GM19372 (cell line): Measurements from ENCODE around the gene FAM156A.
"Not testable (repeated sequence)": the region's sequence is repeated elsewhere in the genome, so short reads cannot be mapped to it uniquely, and the experiment has no call there.

Experiments used
- ATAC-seq: cut with Tn5 transposase; IDR thresholded peaks from one replicate; pipeline ENCODE4 v1.9.1; 2021; ENCODE audit warnings: mild to moderate bottlenecking, low read depth, moderate library complexity; ENCODE audit not compliant: unreplicated experiment

Gene FAM156A, protein sequence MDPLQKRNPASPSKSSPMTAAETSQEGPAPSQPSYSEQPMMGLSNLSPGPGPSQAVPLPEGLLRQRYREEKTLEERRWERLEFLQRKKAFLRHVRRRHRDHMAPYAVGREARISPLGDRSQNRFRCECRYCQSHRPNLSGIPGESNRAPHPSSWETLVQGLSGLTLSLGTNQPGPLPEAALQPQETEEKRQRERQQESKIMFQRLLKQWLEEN

DNA sequence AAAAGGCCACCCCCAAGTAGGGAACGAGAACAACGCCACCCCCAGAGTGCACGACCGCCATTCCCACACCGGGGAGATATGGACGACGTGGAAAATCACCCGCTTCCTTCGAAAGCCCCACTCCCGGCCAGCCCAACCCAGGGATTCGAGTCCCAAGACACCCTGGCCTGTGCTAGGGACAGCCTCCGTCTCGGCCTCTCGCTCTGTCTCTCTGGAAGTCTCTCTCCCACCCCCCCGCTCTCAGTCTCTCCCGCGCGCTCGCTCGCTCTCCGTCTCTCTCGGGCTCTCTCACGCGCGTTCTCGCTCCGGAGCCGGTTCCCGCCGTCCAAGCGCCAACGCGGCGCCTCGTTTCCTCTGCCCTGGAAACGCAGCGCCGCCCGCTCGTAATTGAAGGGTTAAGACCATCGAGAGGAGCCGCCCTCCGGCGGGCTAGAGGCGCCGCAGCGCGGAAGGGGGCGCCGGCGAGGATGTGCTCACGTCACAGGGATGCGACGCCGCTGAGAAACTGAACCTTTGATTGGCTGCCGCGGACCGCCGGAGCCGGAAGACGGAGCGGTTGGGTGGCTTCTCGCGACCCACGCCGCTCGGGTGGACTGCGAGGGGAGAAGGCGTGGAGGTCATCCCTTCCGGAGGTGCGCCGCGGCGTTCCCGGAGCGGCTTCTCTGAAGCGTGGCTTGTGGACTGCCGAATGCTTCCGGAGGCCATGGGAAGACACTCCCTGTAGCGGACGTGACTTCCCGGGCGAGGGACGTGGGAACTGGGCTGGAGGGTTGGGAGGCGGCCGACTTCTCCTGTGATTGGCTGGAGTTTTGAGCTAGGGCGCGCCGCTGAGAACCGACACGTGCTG is at the start of gene FAM156A:
Gene FAM156A (minus strand): TSS at position 406 of the 847 bp plus-strand sequence. CDS start 9,930 bp downstream, outside the sequence.
- peak; percentile 88 for ATAC-seq

DNA sequence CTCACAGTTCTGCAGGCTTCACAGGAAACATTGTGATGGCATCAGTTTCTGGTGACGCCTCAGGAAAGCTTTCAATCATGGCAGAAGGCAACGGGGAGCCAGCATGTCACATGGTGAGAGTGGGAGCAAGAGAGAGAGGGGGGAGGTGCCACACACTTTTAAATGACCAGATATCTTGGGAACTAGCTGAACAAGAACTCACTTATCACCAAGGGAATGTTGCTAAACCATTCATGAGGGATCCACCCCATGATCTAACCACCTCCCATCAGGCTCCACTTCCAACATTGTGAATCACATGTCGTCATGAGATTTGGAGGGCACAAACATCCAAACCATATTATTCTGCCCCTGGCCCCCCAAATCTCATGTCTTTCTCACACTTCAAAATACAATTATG is 47.0 kb upstream of the FAM156A start:
- no peak for ATAC-seq

DNA sequence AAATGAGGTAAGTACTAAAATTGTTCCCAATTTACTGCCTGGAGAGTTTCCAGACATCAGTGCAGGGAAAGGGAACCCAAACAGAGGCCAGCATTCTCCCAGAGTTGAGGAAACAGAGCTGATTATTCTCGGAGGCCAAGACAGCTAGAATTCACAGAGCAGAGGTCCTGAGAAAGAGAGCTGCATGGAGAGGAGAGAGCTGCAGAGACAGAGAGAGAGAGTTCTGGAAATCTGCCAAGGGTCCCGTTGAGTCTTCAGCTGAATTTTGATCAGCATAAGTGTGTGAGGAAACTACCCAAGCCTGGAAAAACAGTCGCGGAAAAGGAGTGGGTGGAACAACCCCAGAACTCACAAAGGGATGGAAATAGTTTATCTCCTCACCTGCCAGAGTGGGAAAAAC is 46.5 kb upstream of the FAM156A start:
- ATAC-seq = no peak

DNA sequence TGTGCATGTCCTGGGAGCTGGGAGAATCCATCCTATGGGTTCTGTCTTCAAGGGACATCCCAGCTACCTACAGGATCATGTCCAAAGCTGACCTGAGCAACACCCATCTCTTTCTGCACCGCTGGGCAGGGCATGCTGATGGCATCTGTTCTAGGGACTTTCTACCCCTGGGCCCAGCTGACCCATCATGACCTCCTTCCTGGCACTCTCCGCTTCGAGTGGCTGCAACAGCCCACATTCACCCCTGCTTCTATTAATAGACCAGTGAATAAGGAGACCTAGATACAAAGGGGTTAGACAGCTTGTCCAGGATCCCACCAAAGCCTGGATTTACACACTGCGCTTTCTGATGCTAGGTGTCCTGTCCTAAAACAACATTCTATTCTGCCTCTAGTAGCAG is 45.7 kb upstream of the FAM156A start:
- ATAC-seq = no peak

DNA sequence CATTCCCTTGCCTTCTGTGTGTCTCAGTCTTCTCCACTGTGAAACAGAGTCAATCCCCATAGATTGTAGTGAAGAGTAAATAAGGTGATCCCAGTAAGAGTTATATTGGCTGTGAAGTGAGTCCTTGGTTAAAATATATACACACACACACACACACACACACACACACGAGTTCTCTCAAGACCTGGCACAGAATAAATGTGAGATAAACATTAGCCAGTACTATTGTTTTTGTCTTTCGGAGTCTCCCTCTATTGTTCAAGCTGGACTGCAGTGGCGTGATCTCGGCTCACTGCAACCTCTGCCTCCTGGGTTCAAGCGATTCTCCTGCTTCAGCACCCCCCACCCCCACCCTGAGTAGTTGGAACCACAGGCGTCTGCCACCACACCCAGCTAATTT is 44.8 kb upstream of the FAM156A start:
- no peak for ATAC-seq

DNA sequence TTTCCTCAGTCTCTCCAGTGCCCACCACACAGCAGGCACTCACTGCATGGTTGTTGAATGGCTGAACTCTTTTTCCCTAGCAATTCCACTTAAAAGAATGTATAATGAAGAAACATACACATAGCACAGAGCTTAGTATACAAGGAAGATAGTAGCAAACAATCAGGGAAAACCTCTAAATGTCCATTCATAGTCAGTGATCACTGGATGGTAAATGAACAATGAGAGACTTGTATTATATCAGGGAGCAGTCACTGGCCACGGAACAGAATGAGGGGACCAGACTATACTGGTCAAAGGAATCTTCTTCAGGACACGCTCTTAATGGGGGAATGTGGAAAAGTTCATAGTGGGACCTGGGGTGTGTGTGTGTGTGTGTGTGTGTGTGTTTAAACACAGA is 43.6 kb upstream of the FAM156A start:
- ATAC-seq = no peak

DNA sequence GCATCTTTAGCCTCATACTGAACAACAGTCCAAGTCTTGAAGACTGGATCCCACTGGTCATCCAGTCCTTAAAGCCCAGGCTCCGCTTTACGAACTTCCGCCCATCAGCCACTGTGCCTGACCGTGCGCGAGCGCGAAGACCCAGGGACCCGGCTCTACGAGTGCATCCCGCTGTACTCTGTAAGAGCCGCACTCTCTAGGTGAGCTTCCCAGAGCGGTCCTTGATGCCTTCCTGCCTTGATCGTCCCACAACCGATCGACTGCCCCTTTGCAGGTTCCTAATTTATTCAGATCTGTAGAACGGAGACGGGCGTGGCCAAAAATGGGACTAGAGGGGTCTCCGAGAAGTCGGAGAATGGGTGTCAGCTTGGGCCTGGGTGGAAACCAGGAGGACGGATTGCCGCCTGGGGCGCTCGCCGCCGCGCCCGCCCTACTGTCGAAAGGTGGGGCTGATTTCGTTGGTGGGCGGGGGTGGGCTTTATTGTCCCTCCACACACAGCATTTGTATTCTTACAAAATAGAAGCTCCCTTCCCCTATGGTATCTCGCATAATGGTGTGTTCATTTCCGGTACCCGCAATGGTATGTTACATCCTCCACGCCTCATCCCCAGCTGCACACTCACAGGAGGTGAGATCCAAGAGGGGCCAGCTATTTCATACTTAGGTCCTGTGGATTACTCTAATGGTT is 42.3 kb upstream of the FAM156A start:
- no peak for ATAC-seq

DNA sequence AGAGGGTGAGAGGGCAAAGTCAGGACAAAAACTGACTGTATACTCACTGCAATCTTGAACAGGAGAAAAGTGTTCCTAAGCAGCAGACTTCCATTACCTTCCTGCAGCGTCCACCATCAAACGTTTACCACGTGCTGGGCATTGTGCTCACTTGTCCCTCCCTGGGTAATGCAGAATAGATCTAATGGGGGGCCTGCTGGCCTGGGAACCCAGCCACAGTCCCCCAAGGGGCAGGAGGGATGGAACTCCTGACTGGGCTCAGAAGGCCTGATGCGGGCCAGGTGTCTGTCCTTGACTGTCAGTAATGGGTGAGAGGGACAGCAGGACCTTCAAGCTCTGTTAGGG is 37.6 kb upstream of the FAM156A start:
- no peak for ATAC-seq

DNA sequence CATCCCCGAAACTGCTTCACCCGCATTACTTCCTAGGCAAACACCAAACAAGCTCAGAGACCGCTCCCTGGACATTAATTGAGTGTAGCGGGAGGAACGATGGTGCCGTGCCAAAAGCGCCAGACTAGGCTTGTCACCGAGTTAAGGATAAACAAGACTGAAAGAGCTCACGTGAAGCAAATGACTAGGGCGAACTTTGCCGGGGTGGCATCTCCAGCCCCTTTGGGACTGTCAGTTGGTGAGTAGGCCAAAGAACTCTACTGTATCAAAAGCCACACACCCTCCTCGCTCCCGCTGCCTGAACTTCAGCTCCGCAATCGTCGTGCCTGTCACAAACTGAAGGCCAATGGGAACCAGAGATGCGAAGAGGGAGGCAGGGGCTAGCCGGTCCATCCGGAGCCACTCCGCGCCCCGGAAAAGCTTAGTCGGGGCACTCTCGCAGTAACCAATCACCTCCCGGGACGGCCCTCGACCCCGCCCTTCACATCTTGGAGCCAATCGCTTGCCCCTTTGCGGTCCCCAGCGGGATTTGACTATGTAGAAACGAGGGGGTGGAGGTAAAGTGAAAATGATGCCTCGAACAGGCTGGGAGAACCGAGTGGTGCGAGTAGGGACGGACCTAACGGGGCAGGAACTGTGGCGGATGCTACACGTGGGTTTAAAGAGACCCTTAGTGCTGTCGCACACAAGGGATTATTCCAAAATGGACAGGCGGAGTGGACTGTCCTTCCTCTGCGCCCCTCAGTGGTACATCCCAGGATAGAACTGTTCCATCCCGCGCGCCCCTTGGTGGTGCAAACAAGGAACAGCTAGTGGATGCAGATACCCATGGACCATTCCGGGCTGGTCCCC is 37.0 kb upstream of the FAM156A start:
- ATAC-seq = peak; percentile 98

DNA sequence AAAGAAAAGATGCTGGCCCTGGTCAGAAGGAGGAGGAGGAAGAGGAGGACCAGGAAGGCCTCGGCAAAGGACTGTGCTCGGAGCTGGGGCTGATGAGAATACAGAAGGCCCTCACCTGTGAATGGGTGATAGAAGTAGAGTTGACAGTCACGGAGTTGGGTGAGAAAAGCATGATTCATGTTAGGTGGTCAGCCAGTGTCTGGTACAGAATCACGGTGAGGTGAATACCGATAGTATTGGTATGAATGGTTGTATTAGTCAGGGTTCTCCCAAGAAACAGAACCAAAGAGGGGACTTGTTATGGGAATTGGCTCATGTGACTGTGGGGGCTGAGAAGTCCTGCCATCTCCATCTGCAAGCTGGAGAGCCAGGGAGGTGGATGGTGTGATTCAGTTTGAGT is 32.5 kb upstream of the FAM156A start:
- no peak for ATAC-seq

DNA sequence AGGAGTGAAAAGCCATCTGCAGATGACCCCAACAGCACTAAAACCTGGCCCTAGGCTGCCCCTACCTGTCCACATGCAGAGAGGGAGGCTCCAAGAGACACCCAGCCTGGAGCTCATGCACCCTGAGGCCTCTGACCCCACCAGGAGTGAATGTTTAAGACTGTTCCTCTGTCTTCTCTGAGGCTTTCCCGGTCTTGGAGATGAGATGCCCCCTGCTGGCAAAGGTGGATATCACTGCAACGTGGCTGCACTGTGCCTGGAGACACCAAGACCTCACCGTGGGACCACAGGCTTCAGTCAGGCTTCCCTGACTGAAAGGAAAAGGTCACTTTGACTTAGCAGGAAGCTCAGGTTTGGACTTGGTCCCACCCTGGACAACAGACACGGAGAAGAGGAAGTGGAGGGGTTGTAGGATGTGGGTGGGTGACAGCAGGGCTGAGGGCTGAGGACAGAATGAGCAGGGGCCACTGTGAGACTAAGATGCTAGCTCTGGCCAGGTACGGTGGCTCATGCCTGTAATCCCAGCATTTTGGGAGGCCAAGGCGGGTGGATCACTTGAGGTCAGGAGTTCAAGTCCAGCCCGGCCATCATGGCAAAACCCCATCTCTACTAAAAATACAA is 31.8 kb upstream of the FAM156A start:
- peak; percentile 82 for ATAC-seq

DNA sequence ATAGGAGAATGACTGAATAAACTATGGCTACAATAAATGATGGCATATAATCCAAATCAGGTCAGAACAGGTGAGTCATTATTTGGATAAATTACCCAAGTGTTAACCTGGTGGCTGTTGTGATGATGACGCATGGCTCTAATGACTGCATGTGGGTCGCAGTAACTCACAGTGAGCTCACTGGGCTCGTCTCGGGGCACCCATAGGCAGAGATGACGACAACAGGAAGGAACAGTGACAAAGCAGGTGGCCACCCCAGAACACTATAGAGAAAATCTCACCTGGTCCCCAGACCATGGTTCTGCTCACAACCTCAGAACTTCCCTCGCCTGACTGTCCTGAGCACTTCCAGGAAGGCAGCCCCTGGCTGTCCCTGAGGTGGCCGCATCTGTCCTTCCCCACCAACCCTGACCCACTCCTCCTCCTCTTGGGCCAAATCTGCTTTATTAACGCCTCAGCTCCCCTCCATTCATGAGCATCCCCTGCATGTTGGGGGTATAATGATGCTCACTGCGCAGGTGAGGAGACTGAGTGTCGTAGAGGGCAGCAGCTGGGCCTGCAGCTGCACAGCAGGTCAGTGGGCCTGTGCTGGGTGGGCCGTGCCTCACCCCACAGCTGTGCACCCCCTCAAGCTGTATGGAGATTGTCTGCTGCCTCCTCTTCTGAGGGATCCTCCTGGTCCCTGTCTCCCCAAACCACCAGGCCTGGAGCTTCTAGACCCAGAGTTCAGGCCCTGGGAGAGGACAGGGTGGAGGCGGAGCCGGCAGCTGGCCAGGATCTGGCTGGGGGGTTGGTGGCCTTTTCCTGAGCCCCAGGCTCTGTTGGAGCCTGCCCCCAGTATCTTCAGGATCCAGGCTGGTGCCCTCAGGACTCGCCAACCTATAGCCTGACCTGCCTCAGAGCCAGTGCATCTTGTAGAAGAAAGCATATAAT is 30.9 kb upstream of the FAM156A start:
- no peak for ATAC-seq

DNA sequence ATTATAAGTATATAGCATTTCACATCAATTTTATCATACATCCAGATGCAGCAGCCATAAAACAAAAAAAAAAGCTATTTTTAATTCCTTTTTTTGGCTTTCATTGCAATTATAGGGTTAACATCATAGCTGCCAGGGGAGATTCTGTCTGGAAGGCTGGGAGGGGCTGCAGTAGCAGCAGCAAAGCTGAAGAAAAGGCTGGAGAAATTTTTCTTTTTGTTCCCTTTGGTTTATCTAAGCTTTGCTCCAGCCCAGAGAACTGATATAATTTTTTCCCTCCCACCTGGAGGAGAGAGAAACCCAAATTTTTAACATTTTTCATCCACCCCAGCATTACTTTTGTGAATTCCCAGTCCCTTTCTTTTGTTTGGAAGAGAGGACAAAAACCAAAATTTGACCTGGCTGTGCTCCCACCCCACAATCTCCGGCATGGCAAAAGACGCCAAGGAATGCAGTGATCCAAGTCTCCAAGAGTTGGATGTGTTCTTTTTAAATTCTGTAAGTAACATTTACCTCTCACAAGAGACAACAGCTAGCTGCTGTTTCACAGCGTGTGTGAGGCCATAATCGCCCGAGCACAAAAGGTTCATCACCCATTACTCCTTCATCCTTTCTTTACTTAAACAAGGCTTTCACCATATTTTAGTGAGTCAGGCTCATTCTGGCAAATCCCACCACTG is 25.1 kb upstream of the FAM156A start:
- no peak for ATAC-seq

DNA sequence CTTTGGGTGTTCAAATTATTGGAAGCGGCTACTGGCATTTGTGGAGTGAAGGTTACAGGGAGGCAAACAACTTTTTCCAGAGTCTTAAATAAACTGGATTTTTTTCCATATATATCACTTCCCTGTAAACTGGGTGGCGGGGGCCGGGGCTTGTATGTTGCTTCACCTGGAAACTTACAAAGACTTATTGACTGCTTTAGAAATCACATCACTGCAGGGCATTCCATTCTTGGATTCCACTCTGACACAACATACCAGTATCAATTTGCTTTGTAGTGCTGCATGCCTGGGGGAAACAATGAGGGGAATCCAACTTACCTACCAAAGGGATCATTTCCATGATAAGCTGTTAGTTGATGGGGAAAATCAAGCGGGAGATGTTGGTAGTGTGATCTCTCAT is 21.7 kb upstream of the FAM156A start:
- ATAC-seq = no peak

DNA sequence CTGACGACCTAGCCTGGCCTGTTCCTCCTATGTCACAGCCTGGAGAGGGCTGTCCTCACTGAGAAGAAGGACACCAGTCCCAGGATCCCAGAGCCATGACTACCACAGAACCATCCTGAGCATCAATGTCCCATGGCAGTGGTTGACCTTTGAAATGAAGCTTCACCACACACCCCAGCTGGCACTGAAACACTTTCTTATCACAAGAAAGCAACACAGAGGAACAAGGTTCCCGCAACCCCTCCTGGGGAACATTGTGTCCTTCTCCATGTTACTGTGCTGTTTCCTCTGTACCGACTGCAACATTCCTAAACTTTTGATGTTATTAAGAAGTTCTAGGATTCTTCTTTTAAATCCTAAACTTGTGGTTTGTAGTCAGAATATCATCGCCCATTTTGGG is 21.2 kb upstream of the FAM156A start:
- ATAC-seq = no peak

DNA sequence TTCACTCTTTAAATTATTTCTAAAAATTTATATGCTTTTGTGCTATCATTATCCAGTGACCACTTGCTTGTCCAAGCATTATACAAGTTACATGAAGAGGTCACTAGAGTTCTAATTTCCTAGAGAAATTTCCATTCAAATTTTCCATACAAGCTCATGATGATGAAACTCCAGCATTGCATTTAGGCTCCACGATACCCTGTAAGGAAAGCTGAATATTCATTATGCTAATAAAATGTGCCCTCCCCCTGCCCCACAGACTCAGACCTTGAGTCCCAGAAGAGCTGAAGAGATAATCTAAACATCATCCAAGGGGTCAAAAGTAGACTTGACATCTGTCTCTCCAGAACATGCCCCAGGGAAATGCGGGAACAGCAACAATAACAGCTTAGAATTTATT is 19.6 kb upstream of the FAM156A start:
- ATAC-seq = no peak

DNA sequence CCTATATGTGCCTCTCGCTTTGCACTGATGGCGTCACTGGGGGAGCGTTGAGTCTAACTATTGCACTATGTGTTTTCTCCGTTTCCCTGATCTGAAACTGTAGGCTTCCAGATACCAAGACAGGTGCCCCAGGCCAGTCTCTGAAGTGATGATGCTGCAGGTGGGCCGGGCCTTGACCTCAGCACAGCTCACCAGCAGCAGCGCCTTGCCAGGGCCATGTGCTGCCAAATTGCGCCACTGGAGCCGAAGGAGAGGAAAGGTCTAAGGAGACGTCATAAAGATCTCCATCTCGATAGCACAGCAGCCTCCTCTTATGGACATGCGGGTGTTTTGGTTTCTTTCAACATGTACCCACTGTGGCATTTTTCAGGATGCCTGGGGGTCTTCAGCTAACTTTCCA is 17.3 kb upstream of the FAM156A start:
- not testable (repeated sequence) for ATAC-seq

DNA sequence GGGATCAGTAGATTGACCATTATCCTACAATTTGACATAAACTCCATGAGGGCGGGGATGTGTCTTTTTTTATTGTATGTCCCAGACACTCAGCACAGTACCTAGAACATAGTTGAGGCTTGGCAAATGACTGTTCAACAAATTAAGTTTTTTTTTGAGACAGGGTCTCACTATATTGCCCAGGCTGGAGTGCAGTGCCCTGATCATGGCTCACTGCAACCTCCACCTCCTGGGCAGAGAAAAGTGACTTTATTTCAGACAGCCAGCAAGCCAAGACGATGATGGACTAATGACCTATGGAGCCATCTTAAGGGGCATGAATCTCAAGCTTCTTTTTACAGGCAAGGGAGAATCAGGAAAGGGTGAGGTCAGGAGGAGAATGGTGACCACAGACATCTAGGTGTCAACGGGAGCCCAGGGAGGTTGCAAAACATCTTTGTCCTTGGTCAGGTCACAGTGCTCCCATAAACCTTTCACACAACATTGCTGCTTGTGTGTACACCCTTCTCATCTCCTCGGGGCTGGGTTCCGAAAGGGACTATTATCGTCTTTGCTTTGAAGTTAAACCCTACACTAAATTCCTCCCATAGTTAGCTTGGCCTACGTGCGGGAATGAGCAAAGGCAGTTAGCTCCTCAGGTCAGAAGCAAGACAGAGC is 16.1 kb upstream of the FAM156A start:
- not testable (repeated sequence) for ATAC-seq
